ENCODE measurements around the gene UGT1A8. TPM values are rescaled to one million over a fixed set of nuclear protein-coding genes. Genes with fewer than 3 reads are reported as not detected.

The UGT1A8 gene
- total and polyA plus RNA-seq, 10 donors = not detected

DNA sequence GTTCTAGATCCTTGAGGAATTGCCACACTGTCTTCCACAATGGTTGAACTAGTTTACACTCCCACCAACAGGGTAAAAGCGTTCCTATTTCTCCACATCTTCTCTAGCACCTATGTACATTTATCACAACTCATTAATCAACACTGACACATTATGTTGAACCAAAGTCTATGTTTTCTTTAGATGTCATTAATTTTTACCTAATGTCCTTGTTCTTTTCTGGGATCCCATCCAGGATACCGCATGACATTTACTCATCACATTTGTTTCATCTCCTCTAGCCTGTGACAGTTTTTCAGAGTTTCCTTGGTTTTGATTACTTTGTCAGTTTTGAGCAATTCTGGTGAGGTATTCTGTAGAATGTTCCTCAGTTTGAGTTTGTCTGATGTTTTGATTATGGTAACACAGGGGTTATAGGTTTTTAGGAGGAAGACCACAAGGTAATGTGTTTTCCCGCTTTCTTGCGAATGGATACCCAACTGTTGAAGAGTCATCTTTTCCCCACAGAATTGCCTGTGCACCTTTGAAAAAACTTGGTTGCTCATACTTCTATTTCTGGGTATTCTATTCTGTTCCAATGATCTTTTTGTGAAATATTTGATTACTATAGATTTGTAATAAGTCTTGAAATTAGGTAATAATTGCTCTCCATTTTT is 51.3 kb downstream of the UGT1A8 start:
- 88 to 96% (median 94%) methylated on average over 4 of the region's 4 CpGs for WGBS, 5 donors

DNA sequence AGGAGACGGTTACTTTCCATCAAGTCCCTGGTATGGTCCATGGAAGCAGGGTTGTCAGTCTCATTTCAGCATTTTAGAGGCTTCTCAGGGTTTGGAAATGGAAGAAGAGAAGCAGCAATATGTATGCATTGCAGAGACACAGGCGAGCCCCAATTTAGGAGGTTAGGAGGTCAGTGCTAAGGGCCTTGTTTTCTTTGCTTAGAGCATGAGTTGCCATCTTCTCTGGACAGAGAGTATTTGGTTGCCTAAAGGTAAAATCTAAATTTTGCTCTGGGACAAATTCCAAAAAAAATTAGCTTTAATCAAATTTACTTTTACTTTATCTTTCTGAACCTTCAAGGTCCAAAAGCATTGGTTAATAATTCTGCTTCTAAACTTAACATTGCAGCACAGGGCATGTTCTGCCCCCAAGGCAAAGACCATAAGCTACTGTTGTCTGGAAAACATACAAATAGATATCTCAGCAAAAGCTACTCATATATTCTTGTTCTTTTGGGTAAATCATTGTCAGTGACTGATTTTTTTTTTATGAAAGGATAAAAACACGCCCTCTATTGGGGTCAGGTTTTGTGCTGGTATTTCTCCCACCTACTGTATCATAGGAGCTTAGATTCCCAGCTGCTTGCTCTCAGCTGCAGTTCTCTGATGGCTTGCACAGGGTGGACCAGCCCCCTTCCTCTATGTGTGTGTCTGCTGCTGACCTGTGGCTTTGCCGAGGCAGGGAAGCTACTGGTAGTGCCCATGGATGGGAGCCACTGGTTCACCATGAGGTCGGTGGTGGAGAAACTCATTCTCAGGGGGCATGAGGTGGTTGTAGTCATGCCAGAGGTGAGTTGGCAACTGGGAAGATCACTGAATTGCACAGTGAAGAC is 54.1 kb downstream of the UGT1A8 start, which contains the start of gene UGT1A9:
Gene UGT1A9, plus strand, starts transcription at position 609 of the 872 bp plus-strand sequence. Its CDS starts 37 bp downstream, at position 646.
- Histone ChIP-seq H3K9me3 (no peaks in the 10 kb centered on the region), H3K4me3 (no peak within 1 kb of the TSS), H3K27me3 (replicated peaks in 1 of 7) (peaks cover 0 to 8% (median 0%) of the 10 kb centered on the region in 7 donors), H3K36me3 (no peaks in the 10 kb centered on the region), H3K4me1 (no peaks in the 10 kb centered on the region), H3K27ac (no peak within 1 kb of the TSS)
- intact Hi-C loops (cut with DNase I; ENCODE audit: low total_unique reads) = no loop called here
- TF ChIP-seq, protein P1, sequence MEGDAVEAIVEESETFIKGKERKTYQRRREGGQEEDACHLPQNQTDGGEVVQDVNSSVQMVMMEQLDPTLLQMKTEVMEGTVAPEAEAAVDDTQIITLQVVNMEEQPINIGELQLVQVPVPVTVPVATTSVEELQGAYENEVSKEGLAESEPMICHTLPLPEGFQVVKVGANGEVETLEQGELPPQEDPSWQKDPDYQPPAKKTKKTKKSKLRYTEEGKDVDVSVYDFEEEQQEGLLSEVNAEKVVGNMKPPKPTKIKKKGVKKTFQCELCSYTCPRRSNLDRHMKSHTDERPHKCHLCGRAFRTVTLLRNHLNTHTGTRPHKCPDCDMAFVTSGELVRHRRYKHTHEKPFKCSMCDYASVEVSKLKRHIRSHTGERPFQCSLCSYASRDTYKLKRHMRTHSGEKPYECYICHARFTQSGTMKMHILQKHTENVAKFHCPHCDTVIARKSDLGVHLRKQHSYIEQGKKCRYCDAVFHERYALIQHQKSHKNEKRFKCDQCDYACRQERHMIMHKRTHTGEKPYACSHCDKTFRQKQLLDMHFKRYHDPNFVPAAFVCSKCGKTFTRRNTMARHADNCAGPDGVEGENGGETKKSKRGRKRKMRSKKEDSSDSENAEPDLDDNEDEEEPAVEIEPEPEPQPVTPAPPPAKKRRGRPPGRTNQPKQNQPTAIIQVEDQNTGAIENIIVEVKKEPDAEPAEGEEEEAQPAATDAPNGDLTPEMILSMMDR (IDR thresholded peaks at IDR 0.05 in 8 of 11, conservative IDR thresholded peaks at IDR 0.05 in 3 of 11) = no peak
- DNase-seq = no peak
- WGBS, 5 donors = 76 to 90% (median 87%) methylated on average over 4 to 5 of the region's 5 CpGs

More for the DNA sequence above, 51.3 kb downstream of the UGT1A8 start:
- TF ChIP-seq POLR2AphosphoS5 (IDR thresholded peaks at IDR 0.05) = no peak
- TF ChIP-seq, protein P1 (IDR thresholded peaks at IDR 0.05 in 8 of 11, conservative IDR thresholded peaks at IDR 0.05 in 3 of 11) = no peak
- no peak for TF ChIP-seq POLR2A (IDR thresholded peaks at IDR 0.05)
- no peak for DNase-seq
- Histone ChIP-seq H3K4me1 (no peaks in the 10 kb centered on the region), H3K9me3 (peaks cover 0 to 9% (median 0%) of the 10 kb centered on the region in 8 donors), H3K27ac (no peak overlapping the region), H3K36me3 (no peaks in the 10 kb centered on the region), H3K27me3 (replicated peaks in 1 of 7) (peaks cover 0 to 8% (median 0%) of the 10 kb centered on the region in 7 donors), H3K4me3 (no peak overlapping the region)
- intact Hi-C loops (cut with DNase I; ENCODE audit: low total_unique reads) = no loop called here

DNA sequence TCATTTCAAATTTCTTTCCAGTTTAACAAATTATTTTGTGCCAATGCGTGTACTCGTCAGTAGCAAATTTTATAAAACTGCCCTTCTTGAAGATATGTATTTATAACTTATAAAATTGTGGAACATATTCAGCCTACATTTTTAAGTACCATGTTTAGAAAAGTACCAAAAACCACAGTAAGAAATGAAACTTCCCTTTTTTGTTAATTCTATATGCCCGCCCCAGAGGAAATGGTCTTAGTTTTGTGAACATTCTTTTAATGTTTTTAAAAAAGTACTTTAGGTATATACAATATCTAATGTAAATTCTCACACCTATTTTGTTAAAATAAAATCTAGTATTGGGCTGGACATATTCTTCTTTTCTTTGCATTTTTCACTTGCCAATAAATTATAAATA is 55.5 kb downstream of the UGT1A8 start:
- Histone ChIP-seq H3K27ac (no peak overlapping the region), H3K4me3 (no peak overlapping the region), H3K27me3 (replicated peaks in 1 of 7) (peaks cover 0 to 8% (median 0%) of the 10 kb centered on the region in 7 donors), H3K4me1 (no peaks in the 10 kb centered on the region), H3K9me3 (no peaks in the 10 kb centered on the region), H3K36me3 (no peaks in the 10 kb centered on the region)
- no peak for DNase-seq
- TF ChIP-seq POLR2AphosphoS5 (IDR thresholded peaks at IDR 0.05) = no peak
- no peak for TF ChIP-seq POLR2A (IDR thresholded peaks at IDR 0.05)
- TF ChIP-seq, protein P1 (IDR thresholded peaks at IDR 0.05 in 8 of 11, conservative IDR thresholded peaks at IDR 0.05 in 3 of 11) = no peak
- intact Hi-C loops (cut with DNase I; ENCODE audit: low total_unique reads) = no loop called here
- 51 to 73% (median 59%) methylated on average over 3 of the region's 3 CpGs for WGBS, 5 donors

DNA sequence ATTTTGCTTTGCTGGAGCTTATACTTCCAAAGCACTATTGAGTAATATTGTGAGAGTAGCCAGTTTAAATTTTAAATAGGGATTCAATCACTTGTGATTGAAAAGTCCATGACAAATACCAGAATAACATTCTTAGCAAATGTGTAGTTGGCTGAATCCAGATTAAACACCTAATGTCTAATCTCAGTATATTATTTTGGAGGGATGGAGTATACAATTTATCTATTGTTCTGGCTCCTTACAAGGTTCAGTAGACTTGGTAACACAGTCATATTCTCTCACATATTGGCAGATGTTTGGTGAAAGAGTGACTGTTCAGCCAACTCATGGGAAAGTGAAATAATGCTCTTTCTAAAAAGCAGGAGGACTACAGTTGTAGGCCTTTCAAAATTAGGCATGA is 56.5 kb downstream of the UGT1A8 start:
- no peak for DNase-seq
- Histone ChIP-seq H3K9me3 (no peaks in the 10 kb centered on the region), H3K27me3 (replicated peaks in 1 of 7) (peaks cover 0 to 8% (median 0%) of the 10 kb centered on the region in 7 donors), H3K4me3 (no peak overlapping the region), H3K27ac (no peak overlapping the region), H3K4me1 (no peaks in the 10 kb centered on the region), H3K36me3 (no peaks in the 10 kb centered on the region)
- intact Hi-C loops (cut with DNase I; ENCODE audit: low total_unique reads) = no loop called here
- TF ChIP-seq POLR2A (IDR thresholded peaks at IDR 0.05) = no peak
- no peak for TF ChIP-seq POLR2AphosphoS5 (IDR thresholded peaks at IDR 0.05)
- TF ChIP-seq, protein P1 (IDR thresholded peaks at IDR 0.05 in 8 of 11, conservative IDR thresholded peaks at IDR 0.05 in 3 of 11) = no peak

Measured in spleen (tissue), 11 donors.